Peyer's patch (tissue), 4 donors: Measurements from ENCODE around the gene ZNF324B.
"Not testable (repeated sequence)": the region's sequence is repeated elsewhere in the genome, so short reads cannot be mapped to it uniquely, and the experiment has no call there.

Experiments used
- CTCF ChIP-seq, 6 experiments: fragments of 450-650 bp in 4 of 6; fragments of 200-600 bp in 2 of 6; sonication (generic) in 1 of 6; IDR thresholded peaks; one replicate each; pipeline ENCODE4 v1.5.1; 2017 to 2019; ENCODE audit warnings: antibody characterized with exemption in 6 of 6, mild to moderate bottlenecking in 3 of 6, moderate library complexity in 1 of 6
- POLR2A ChIP-seq, 2 donors: fragments of 450-650 bp; IDR thresholded peaks; one replicate each; pipeline ENCODE4 v1.5.1; 2017; ENCODE audit warnings: antibody characterized with exemption in 2 of 2, mild to moderate bottlenecking in 2 of 2, moderate library complexity in 2 of 2

- TF ChIP-seq CTCF, POLR2A (IDR thresholded peaks at IDR 0.05): not testable (repeated sequence)
Observed at GRCh38 chr19:58403920-58404478, 47.4 kb upstream of the ZNF324B start.
